ENCODE results near the gene SNX20.

Gene SNX20

GRCh38 chr16:50627419-50627818 lies 53.7 kb downstream of the SNX20 start:
- peak; percentile 10 for DNase-seq (ENCODE audit: low read depth)

GRCh38 chr16:50626868-50627267 lies 54.2 kb downstream of the SNX20 start:
- H3K4me1 ChIP-seq (ENCODE audit: control insufficient read depth, insufficient read depth, low read length): peaks cover 4% of the 10 kb centered on the region
- DNase-seq (ENCODE audit: low read depth): no peak

More at GRCh38 chr16:50627419-50627818, 53.7 kb downstream of the SNX20 start:
- H3K9ac ChIP-seq (ENCODE audit: low read length): no peak overlapping the region
- H3K36me3 ChIP-seq (ENCODE audit: control insufficient read depth, insufficient read depth, low read length, severe bottlenecking): no peaks in the 10 kb centered on the region
- H3K9me3 ChIP-seq (ENCODE audit: control insufficient read depth, low read length): no peaks in the 10 kb centered on the region
- no peak overlapping the region for H3K4me3 ChIP-seq (ENCODE audit: low read length)
- H3K4me1 ChIP-seq (ENCODE audit: control insufficient read depth, insufficient read depth, low read length): peaks cover 4% of the 10 kb centered on the region
- peaks cover 46% of the 10 kb centered on the region for H3K27me3 ChIP-seq (replicated peaks; ENCODE audit: control insufficient read depth, insufficient read depth, low read length)

GRCh38 chr16:50625374-50625773 lies 55.7 kb downstream of the SNX20 start:
- DNase-seq (ENCODE audit: low read depth): no peak
- H3K9me3 ChIP-seq (ENCODE audit: control insufficient read depth, low read length): no peaks in the 10 kb centered on the region
- H3K27me3 ChIP-seq (replicated peaks; ENCODE audit: control insufficient read depth, insufficient read depth, low read length): peaks cover 38% of the 10 kb centered on the region
- no peak overlapping the region for H3K4me3 ChIP-seq (ENCODE audit: low read length)
- peaks cover 4% of the 10 kb centered on the region for H3K4me1 ChIP-seq (ENCODE audit: control insufficient read depth, insufficient read depth, low read length)
- H3K9ac ChIP-seq (ENCODE audit: low read length): no peak overlapping the region
- no peaks in the 10 kb centered on the region for H3K36me3 ChIP-seq (ENCODE audit: control insufficient read depth, insufficient read depth, low read length, severe bottlenecking)

More at GRCh38 chr16:50626868-50627267, 54.2 kb downstream of the SNX20 start:
- no peaks in the 10 kb centered on the region for H3K9me3 ChIP-seq (ENCODE audit: control insufficient read depth, low read length)
- no peaks in the 10 kb centered on the region for H3K36me3 ChIP-seq (ENCODE audit: control insufficient read depth, insufficient read depth, low read length, severe bottlenecking)
- H3K4me3 ChIP-seq (ENCODE audit: low read length): no peak overlapping the region
- peaks cover 50% of the 10 kb centered on the region for H3K27me3 ChIP-seq (replicated peaks; ENCODE audit: control insufficient read depth, insufficient read depth, low read length)
- no peak overlapping the region for H3K9ac ChIP-seq (ENCODE audit: low read length)

GRCh38 chr16:50624449-50624970 lies 56.6 kb downstream of the SNX20 start:
- H3K27me3 ChIP-seq (replicated peaks; ENCODE audit: control insufficient read depth, insufficient read depth, low read length): peaks cover 38% of the 10 kb centered on the region
- no peak overlapping the region for H3K9ac ChIP-seq (ENCODE audit: low read length)
- H3K4me1 ChIP-seq (ENCODE audit: control insufficient read depth, insufficient read depth, low read length): peaks cover 4% of the 10 kb centered on the region
- H3K4me3 ChIP-seq (ENCODE audit: low read length): no peak overlapping the region
- H3K9me3 ChIP-seq (ENCODE audit: control insufficient read depth, low read length): no peaks in the 10 kb centered on the region
- H3K36me3 ChIP-seq (ENCODE audit: control insufficient read depth, insufficient read depth, low read length, severe bottlenecking): no peaks in the 10 kb centered on the region
- no peak for DNase-seq (ENCODE audit: low read depth)

- H3K27me3 ChIP-seq (replicated peaks; ENCODE audit: control insufficient read depth, insufficient read depth, low read length): peaks cover 33% of the 10 kb centered on the region
- peaks cover 4% of the 10 kb centered on the region for H3K4me1 ChIP-seq (ENCODE audit: control insufficient read depth, insufficient read depth, low read length)
- H3K4me3 ChIP-seq (ENCODE audit: low read length): no peak overlapping the region
- no peak overlapping the region for H3K9ac ChIP-seq (ENCODE audit: low read length)
- no peaks in the 10 kb centered on the region for H3K9me3 ChIP-seq (ENCODE audit: control insufficient read depth, low read length)
- DNase-seq (ENCODE audit: low read depth): no peak
- no peaks in the 10 kb centered on the region for H3K36me3 ChIP-seq (ENCODE audit: control insufficient read depth, insufficient read depth, low read length, severe bottlenecking)
Observed at GRCh38 chr16:50622643-50623369, 58.3 kb downstream of the SNX20 start.

- no peaks in the 10 kb centered on the region for H3K4me1 ChIP-seq (ENCODE audit: control insufficient read depth, insufficient read depth, low read length)
- no peaks in the 10 kb centered on the region for H3K36me3 ChIP-seq (ENCODE audit: control insufficient read depth, insufficient read depth, low read length, severe bottlenecking)
- H3K9me3 ChIP-seq (ENCODE audit: control insufficient read depth, low read length): no peaks in the 10 kb centered on the region
- H3K9ac ChIP-seq (ENCODE audit: low read length): no peak overlapping the region
- peaks cover 33% of the 10 kb centered on the region for H3K27me3 ChIP-seq (replicated peaks; ENCODE audit: control insufficient read depth, insufficient read depth, low read length)
- DNase-seq (ENCODE audit: low read depth): no peak
- no peak overlapping the region for H3K4me3 ChIP-seq (ENCODE audit: low read length)
Observed at GRCh38 chr16:50622029-50622428, 59.1 kb downstream of the SNX20 start.
